HG02938 (cell line): ENCODE measurements around the gene ZNF580.

Experiments used
- ATAC-seq: cut with Tn5 transposase; IDR thresholded peaks from one replicate; pipeline ENCODE4 v1.9.1; 2021; ENCODE audit warnings: mild to moderate bottlenecking, moderate library complexity; ENCODE audit not compliant: unreplicated experiment

Gene ZNF580

GRCh38 chr19:55674841-55675660, 34.2 kb downstream of the ZNF580 start, which contains the start of gene EPN1:
Gene EPN1 (plus strand): TSS chr19:55675226. CDS start chr19:55678628, 3,402 bp downstream.
- ATAC-seq = peak; percentile 51

- ATAC-seq = no peak
Measured at GRCh38 chr19:55675661-55676354, 35.0 kb downstream of the ZNF580 start.

- ATAC-seq = no peak
Measured at GRCh38 chr19:55676383-55676782, 35.6 kb downstream of the ZNF580 start.

- no peak for ATAC-seq
Measured at GRCh38 chr19:55676889-55677505, 36.2 kb downstream of the ZNF580 start.

GRCh38 chr19:55677572-55678028, 36.8 kb downstream of the ZNF580 start:
- no peak for ATAC-seq

GRCh38 chr19:55678121-55678671, 37.4 kb downstream of the ZNF580 start:
- ATAC-seq = peak; percentile 69

GRCh38 chr19:55679343-55680257, 38.8 kb downstream of the ZNF580 start:
- no peak for ATAC-seq

GRCh38 chr19:55680339-55681130, 39.7 kb downstream of the ZNF580 start:
- no peak for ATAC-seq

- no peak for ATAC-seq
Measured at GRCh38 chr19:55681131-55682092, 40.6 kb downstream of the ZNF580 start.

- no peak for ATAC-seq
Measured at GRCh38 chr19:55683449-55684261, 42.9 kb downstream of the ZNF580 start.

- no peak for ATAC-seq
Measured at GRCh38 chr19:55684946-55685681, 44.3 kb downstream of the ZNF580 start.

GRCh38 chr19:55685776-55686175, 45.0 kb downstream of the ZNF580 start:
- no peak for ATAC-seq

GRCh38 chr19:55686311-55687050, 45.7 kb downstream of the ZNF580 start:
- no peak for ATAC-seq

GRCh38 chr19:55687281-55688201, 46.7 kb downstream of the ZNF580 start:
- ATAC-seq = no peak
